Raji (cell line): Measurements from ENCODE around the gene STRN4.

Experiments
- POLR2A ChIP-seq: IDR thresholded peaks from 2 replicates; pipeline ENCODE4 v1.6.1; 2011; ENCODE audit warnings: low read depth, low read length, control low read depth; ENCODE audit not compliant: insufficient read depth

STRN4 gene

DNA sequence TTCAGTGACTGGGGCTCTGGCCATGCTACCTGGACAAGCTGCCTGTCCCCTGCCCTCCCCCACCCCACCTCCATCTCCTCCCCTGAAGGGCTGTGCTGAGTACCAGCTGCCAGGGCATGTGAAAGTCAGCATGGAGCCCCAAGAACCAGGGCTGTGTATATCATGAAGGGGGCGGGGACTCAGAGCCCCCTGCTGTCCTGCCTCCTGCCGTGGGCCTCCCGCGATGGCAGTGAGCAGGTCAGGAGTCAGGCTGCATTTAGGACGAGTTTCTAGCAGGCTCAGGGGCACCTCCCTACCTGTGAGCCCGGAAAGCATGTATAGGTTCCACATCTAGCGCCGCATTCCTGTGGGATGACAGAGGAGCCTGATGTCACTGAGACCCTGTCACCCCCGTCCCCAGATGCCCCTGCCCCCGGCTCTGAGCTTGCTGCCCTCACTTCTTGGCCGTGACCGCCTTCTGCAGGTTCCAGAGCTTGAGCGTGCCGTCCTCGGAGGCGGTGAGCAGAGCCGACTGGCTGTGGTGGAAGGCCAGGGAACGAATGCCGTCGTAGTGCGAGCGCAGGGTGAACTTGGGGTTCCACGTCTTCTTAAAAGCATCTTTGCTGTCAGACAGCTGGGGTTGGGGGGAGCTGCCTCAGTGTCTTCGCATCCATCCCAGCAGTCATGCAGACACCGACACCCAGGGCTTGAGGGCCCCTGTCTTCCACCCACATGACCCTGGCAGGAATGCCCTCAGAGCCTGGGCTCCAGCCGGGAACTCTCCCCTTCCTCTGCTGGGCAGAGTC is 21.0 kb downstream of the STRN4 start:
- no peak for TF ChIP-seq POLR2A

DNA sequence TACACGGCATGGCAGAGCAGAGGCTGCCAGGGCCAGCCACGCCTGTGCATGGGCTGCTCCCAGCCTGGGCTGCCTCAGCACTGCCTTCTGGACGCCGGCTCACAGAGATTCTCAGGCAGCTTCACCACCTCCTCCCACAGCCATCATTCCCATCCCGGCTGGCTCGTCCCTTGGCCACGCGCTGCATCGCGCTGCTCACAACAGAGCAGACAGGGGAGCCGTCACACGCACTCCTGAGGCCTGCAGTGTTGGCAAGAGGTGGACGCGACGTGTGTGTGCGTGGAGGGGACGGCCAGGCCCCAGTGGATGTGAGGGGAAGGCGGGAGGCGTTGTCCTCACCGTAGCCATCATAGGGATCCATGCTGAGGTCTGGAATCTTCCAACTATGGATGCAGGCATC is 21.8 kb downstream of the STRN4 start:
- no peak for TF ChIP-seq POLR2A

- no peak for TF ChIP-seq POLR2A
Measured at GRCh38 chr19:46723471-46723870, 22.8 kb downstream of the STRN4 start.

DNA sequence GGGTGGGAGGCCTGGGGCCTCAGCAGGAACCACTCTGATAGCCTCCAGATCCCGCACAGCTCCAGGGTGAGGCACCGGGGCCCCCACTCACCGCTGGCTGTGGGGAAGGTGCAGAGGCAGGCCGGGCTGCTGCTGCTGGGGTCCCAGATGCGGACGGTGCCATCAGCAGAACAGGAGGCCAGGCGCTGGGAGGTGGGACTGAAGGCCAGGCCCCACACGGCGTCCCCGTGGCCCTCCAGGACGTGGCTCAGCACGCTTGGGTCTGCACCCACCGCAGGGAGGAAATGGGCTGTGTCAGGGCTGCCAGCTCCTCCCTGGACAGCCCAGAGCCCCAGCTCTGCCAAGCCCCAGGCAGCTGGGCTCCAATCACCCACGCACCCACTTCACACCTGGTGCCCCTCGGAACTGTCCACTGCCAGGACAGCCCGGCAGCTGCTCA is 23.2 kb downstream of the STRN4 start:
- TF ChIP-seq POLR2A, result no peak

DNA sequence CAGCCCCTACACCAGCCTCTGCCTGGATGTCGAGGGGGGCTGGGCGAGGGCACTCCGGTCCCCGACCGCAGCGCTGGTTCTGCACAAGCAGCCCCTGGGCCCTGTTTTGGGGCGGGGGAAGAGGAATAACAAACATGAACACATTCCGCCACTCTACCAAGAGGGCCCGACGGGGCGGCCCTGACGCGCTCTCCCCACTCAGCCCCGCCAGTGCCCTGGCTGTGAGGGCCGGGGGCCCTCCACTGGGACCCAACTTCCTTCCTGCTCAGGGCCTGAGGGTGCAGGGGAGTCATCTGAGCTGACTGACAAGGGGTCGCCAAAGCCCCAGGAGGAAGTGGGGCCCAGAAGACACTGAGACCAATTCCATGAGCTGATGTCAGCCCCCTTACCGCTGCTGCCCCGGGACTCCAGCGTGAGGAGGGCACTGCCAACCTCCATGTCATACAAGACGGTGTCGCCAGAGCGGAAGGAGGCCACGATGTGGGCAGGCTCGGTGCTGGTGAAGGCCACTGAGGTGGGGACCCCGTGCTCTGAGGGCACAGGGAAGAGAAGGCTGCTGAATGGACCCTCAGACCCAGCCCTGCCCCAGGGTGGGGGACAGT is 23.7 kb downstream of the STRN4 start:
- no peak for TF ChIP-seq POLR2A

DNA sequence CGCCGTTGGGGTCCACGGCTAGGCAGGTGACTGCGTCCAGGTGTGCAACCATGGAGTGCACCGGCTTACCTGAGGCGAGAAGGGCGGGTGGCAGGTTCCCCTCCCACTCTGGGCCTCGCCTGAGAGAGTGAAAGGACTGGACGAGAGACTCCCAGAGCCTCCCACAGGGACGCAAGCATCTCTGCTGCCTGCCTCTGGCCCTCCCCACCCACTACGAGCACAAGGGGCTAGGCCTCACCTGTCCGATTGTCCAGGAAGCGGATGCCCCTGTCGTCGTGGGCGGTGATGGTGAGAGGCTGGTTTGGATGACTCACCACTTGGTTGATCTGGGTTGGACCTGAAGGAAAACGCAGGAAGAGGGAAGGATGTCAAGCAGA is 24.3 kb downstream of the STRN4 start:
- TF ChIP-seq POLR2A, result no peak

- no peak for TF ChIP-seq POLR2A
Measured at GRCh38 chr19:46721269-46722003, 24.8 kb downstream of the STRN4 start.

- no peak for TF ChIP-seq POLR2A
Measured at GRCh38 chr19:46720503-46721239, 25.6 kb downstream of the STRN4 start.

DNA sequence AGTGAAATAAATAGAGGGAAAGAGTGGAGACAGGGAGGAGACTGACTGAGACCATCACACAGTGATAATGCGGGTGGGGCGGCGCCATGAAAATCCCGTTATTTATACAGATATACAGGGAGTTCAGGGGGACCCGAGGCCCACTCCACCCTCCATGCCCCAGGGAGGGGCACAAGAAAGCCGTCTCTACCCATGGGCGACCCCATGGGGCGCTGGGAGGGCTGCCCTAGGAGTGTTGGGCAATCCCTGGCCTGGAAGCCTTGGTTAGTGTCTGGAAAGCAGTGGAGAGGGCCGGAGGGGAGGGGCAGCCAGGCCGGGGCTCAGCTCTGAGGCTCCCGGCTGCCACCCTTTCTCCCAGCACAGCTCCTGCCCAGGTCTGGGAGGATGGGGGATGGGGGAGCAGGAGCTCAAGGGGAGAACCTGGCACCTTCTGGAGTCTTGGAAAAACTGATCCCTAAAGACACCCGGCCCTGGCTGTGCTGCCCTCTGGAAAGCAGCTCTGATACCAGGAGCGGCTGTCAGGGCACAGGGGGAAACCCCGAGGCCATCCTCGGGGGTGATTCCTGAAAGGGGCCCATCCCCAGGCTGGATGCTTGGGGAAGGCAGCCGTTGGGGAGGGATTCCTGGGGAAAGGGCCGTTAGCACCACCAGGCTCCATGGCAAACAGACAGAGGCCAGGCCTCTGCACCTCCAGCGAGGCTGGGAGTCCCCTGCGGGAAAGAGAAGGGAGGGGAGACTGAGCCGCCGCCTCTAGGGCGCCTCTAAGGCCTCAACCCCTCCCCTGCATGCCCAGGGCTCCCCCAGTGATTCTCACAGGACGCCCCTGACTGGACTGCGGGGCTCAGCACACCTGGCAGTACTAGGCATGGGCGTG is 26.4 kb downstream of the STRN4 start:
- TF ChIP-seq POLR2A, result no peak

GRCh38 chr19:46718934-46719622 is 27.2 kb downstream of the STRN4 start:
- peak; percentile 32; the same call in 1 of the 2 replicates for TF ChIP-seq POLR2A

GRCh38 chr19:46718157-46718933 is 27.9 kb downstream of the STRN4 start:
- peak; percentile 53 for TF ChIP-seq POLR2A

DNA sequence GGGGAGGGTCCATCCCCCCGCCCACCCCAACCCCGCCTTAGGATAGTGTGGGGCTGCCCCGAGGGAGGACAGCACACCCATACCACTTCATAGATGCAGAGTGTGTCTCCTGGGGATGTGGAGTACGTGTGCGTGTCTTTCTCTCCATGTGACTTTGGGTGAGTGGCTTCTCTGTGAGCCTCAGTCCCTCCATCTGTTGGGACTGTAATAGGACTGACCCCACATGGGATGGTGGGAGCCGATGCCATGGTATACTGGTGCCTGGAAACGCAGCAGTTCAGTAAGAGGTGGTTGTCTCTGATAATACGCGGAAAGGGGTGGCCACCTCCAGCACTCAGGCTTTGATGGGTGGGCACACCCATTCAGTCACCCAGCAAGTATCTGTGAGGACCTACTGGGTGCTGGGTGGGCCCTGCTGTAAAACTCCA is 28.5 kb downstream of the STRN4 start:
- no peak; the same call in 1 of the 2 replicates for TF ChIP-seq POLR2A
